ENCODE data around the gene C2orf92.
"Not testable (repeated sequence)": the region's sequence is repeated elsewhere in the genome, so short reads cannot be mapped to it uniquely, and the experiment has no call there.

C2orf92 gene

GRCh38 chr2:97695744-97696143 is 26.2 kb downstream of the C2orf92 start:
- no peak for DNase-seq

GRCh38 chr2:97697252-97698235 is 28.0 kb downstream of the C2orf92 start:
- peak; percentile 81 to 87 for DNase-seq

- no peak for DNase-seq
These were observed 29.0 kb downstream of the C2orf92 start for GRCh38 chr2:97698530-97698929.

GRCh38 chr2:97699765-97700444 is 30.4 kb downstream of the C2orf92 start:
- DNase-seq, result peak in 1 of 2 donors; percentile 18

- DNase-seq, result no peak
These were observed 31.7 kb downstream of the C2orf92 start for GRCh38 chr2:97701186-97701585.

GRCh38 chr2:97701851-97702465 is 32.4 kb downstream of the C2orf92 start:
- DNase-seq, result no peak

GRCh38 chr2:97702731-97703470 is 33.4 kb downstream of the C2orf92 start:
- DNase-seq, result no peak

- DNase-seq, result no peak
These were observed 34.2 kb downstream of the C2orf92 start for GRCh38 chr2:97703741-97704140.

- DNase-seq, result no peak
These were observed 35.5 kb downstream of the C2orf92 start for GRCh38 chr2:97704989-97705388.

- DNase-seq, result no peak
These were observed 36.6 kb downstream of the C2orf92 start for GRCh38 chr2:97706112-97706511.

- no peak for DNase-seq
These were observed 37.3 kb downstream of the C2orf92 start for GRCh38 chr2:97706708-97707345.

GRCh38 chr2:97707362-97708047 is 38.0 kb downstream of the C2orf92 start:
- DNase-seq, result no peak

GRCh38 chr2:97708048-97708380 is 38.5 kb downstream of the C2orf92 start:
- DNase-seq, result no peak

GRCh38 chr2:97708608-97709007 is 39.1 kb downstream of the C2orf92 start:
- no peak for DNase-seq

GRCh38 chr2:97711394-97711711 is 41.8 kb downstream of the C2orf92 start:
- no peak for DNase-seq

- not testable (repeated sequence) for DNase-seq
These were observed 42.7 kb downstream of the C2orf92 start for GRCh38 chr2:97712175-97712574.

GRCh38 chr2:97712693-97713295 is 43.3 kb downstream of the C2orf92 start:
- DNase-seq, result no peak

- DNase-seq, result no peak
These were observed 44.0 kb downstream of the C2orf92 start, which contains the start of gene ZAP70 for GRCh38 chr2:97713296-97714083. TSS of gene ZAP70 (plus strand) at chr2:97713576. CDS start at chr2:97724037, 10,461 bp downstream.

- DNase-seq, result no peak
These were observed 44.8 kb downstream of the C2orf92 start for GRCh38 chr2:97714084-97714949.

Data from hippocampal formation (tissue), 2 donors.